ENCODE measurements around the gene CTNS. TPM values are rescaled to one million over a fixed set of nuclear protein-coding genes. Genes with fewer than 3 reads are reported as not detected.
A peak's percentile ranks its signal among the peaks of the same experiment; 100 is the strongest.

The CTNS gene
- total RNA-seq, 1 donor from 2014 or later: 12.8 TPM

DNA sequence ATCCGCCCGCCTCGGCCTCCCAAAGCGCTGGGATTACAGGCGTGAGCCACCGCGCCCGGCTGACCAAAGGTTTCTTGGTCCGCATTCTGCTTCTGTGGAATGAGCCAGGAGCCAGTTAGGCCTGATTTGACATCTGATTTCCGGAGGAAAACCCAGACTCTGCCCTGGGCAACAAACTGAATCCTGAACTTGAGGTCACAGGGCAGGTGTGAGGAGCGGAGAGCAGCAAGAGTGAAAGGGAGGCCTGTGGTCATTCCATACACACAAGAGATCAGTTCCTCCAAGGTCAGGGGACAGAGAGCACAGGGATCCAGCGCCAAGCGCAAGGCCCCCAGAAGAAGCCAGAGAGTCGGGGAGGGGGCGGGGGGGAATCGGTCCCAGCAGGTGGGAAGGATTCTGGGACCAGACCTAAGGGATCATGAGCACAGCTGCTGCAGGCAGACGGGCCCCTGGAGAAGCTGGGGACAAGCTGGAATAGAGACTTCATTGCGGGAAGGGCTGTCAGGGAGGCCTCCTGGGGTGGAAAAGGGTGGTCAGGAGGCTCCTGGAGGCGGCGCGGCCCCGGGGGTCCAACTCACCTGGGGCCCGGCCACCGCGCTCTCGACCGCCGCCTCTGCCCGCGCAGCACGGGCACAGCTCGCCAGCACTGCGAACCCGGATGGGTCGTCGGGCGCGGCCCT lies 946 bp upstream of the CTNS start:
- Mint-ChIP-seq H3K4me3 (peak overlapping the region; percentile 98), H3K27me3 (no peaks in the 10 kb centered on the region), H3K9me3 (no peaks in the 10 kb centered on the region), H3K4me1 (peaks cover 26% of the 10 kb centered on the region), H3K36me3 (ENCODE audit: low read depth) (peaks cover 16% of the 10 kb centered on the region), H3K27ac (peak overlapping the region; percentile 73)
- intact Hi-C loops (cut with micrococcal nuclease): loop anchor here (1.0 to 10.0 kb wide), 10 partner anchors 11 to 1852 kb away; partner anchors contain the start of genes CYB5D2, DERL2, EMC6 and METTL16
- TF ChIP-seq, protein P1, sequence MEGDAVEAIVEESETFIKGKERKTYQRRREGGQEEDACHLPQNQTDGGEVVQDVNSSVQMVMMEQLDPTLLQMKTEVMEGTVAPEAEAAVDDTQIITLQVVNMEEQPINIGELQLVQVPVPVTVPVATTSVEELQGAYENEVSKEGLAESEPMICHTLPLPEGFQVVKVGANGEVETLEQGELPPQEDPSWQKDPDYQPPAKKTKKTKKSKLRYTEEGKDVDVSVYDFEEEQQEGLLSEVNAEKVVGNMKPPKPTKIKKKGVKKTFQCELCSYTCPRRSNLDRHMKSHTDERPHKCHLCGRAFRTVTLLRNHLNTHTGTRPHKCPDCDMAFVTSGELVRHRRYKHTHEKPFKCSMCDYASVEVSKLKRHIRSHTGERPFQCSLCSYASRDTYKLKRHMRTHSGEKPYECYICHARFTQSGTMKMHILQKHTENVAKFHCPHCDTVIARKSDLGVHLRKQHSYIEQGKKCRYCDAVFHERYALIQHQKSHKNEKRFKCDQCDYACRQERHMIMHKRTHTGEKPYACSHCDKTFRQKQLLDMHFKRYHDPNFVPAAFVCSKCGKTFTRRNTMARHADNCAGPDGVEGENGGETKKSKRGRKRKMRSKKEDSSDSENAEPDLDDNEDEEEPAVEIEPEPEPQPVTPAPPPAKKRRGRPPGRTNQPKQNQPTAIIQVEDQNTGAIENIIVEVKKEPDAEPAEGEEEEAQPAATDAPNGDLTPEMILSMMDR (IDR thresholded peaks at IDR 0.05): no peak
- DNase-seq (no peak), ATAC-seq (ENCODE audit: low read depth) (no peak)
- ChIA-PET CTCF (interaction anchor here (0.7 to 2.2 kb wide), 5 partner anchors 11 to 77 kb away, joined by 3 to 9 read pairs (median 3); no protein-coding TSS in a partner anchor), POLR2A (interaction anchor here (0.5 to 2.9 kb wide), 18 partner anchors 11 to 1475 kb away, joined by 3 to 22 read pairs (median 4); partner anchors contain the start of genes CYB5D2, EMC6, NCBP3 and P2RX5)

DNA sequence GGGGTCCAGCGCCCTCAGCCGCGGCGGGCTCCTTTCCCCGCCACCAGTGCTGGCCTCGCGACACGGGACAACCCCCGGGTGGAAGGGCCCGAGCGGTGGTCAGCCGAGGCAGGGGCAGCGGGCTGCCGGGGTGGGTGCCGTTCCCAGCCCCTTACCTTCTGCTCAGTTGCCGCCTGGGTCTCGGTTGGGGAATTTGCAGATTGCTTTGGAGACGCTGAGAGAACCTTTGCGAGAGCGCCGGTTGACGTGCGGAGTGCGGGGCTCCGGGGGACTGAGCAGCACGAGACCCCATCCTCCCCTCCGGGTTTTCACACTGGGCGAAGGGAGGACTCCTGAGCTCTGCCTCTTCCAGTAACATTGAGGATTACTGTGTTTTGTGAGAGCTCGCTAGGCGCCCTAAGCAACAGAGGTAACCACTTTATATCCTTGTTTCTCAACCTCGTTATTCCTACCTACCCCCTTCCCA lies 381 bp downstream of the CTNS start:
- Mint-ChIP-seq H3K4me3 (peak overlapping the region; percentile 98), H3K27me3 (no peaks in the 10 kb centered on the region), H3K4me1 (peaks cover 26% of the 10 kb centered on the region), H3K36me3 (ENCODE audit: low read depth) (peaks cover 20% of the 10 kb centered on the region), H3K9me3 (no peaks in the 10 kb centered on the region), H3K27ac (no peak overlapping the region)
- DNase-seq: no peak
- ATAC-seq (ENCODE audit: low read depth): no peak
- intact Hi-C loops (cut with micrococcal nuclease): loop anchor here (1.0 to 10.0 kb wide), 10 partner anchors 9 to 1850 kb away; partner anchors contain the start of genes CYB5D2, DERL2, EMC6 and METTL16
- CTCF ChIA-PET: interaction anchor here (0.8 to 2.2 kb wide), 4 partner anchors 35 to 624 kb away, joined by 3 to 9 read pairs (median 3); no protein-coding TSS in a partner anchor
- TF ChIP-seq, protein P1 (IDR thresholded peaks at IDR 0.05): no peak
- POLR2A ChIA-PET: interaction anchor here (0.6 to 2.9 kb wide), 11 partner anchors 8 to 507 kb away, joined by 3 to 22 read pairs (median 8); partner anchors contain the start of genes CYB5D2, EMC6, NCBP3 and P2RX5

DNA sequence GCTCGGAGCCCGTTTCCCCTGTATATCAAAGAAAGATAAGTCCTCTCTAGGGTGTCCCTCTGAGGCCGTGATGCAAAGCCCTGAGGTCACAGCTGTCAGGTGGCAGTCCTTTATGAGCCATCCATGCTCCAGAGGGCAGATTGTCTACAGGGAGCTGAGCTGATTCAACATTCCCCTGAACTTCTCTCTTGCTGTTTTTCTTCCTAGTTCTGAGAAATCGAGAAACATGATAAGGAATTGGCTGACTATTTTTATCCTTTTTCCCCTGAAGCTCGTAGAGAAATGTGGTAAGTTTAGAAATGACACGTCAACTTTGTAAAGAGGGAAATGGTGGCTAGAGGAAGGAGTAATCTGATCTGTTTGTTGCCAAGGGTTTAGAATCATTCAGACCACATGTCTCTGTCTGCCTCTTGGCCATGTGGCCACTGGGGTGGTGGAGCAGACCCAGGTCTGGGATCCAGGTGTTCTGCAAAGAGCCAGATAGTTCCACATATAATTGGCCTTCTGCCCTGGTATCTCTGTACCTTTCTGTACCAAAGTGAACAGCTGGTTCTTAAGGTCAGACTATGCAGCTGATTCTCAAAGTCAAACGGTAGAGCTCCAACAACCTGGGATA lies 3.5 kb downstream of the CTNS start:
- ChIA-PET POLR2A (interaction anchor here (0.6 kb wide), 1 partner anchor 44 kb away, joined by 4 read pairs; no protein-coding TSS in a partner anchor), CTCF (no interaction called here)
- intact Hi-C loops (cut with micrococcal nuclease): loop anchor here (5.0 to 10.0 kb wide), 4 partner anchors 52 to 1847 kb away; partner anchors contain the start of genes DERL2 and MIS12
- peaks cover 25% of the 10 kb centered on the region for H3K4me1 Mint-ChIP-seq
- H3K36me3 Mint-ChIP-seq (ENCODE audit: low read depth): peaks cover 21% of the 10 kb centered on the region
- ATAC-seq (ENCODE audit: low read depth) (no peak), DNase-seq (no peak)
- H3K9me3 Mint-ChIP-seq: no peaks in the 10 kb centered on the region
- TF ChIP-seq, protein P1 (IDR thresholded peaks at IDR 0.05): no peak
- H3K4me3 Mint-ChIP-seq: no peak overlapping the region
- no peaks in the 10 kb centered on the region for H3K27me3 Mint-ChIP-seq
- peak overlapping the region; percentile 41 for H3K27ac Mint-ChIP-seq

DNA sequence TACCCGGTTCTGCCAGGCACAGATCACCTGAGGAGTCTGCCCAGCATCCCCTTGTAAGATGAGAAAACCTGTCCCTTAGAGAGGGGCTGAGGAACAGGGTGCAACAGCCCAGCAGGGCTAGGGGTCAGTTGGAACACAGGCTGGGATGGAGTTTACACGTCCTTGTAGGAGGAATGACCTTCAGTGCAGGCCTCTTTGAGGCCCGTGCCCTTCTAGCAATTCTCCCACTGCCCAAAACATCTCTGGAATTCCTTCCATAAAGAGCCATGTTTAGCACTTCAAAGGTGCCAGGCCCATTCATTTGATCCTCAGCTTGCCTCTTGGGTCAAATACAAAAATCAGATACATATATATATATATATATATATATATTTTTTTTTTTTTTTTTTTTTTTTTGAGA lies 4.5 kb downstream of the CTNS start:
- TF ChIP-seq, protein P1 (IDR thresholded peaks at IDR 0.05): no peak
- ChIA-PET POLR2A (interaction anchor here (0.5 kb wide), 1 partner anchor 51 kb away, joined by 4 read pairs; no protein-coding TSS in a partner anchor), CTCF (no interaction called here)
- Mint-ChIP-seq H3K36me3 (ENCODE audit: low read depth) (peaks cover 21% of the 10 kb centered on the region), H3K27ac (no peak overlapping the region), H3K9me3 (no peaks in the 10 kb centered on the region), H3K4me1 (peaks cover 30% of the 10 kb centered on the region), H3K27me3 (no peaks in the 10 kb centered on the region), H3K4me3 (no peak overlapping the region)
- ATAC-seq (ENCODE audit: low read depth) (no peak), DNase-seq (no peak)
- intact Hi-C loops (cut with micrococcal nuclease): no loop called here
